ENCODE measurements around the gene KIAA0040.

- TF ChIP-seq POLR2A (IDR thresholded peaks at IDR 0.05; ENCODE audit: low read length): no peak
- TF ChIP-seq GATA1 (IDR thresholded peaks at IDR 0.05; ENCODE audit: low read depth, low read length): no peak
Observed at GRCh38 chr1:175166746-175167145, 25.8 kb downstream of the KIAA0040 start.

All from erythroblast (primary cell).